Measurements from ENCODE around the gene TMEM100.

DNA sequence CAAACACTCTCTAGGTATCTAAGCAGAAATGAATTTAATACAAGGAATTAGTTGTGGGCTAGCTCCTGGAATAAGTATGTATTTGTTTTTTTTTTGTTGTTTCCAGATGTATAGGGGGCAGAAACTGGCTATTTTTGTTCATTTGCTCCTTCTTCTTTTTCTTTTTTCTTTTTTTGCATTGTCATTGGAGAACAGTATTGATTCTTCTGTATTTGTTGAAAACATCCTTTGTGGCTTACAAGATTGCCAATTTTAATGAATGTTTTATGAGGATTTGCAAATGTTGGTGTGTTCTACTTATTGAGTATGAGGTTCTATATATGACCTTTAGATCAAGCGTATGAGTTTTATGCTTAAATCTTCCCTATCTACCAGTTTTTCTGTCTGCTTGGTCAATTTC, 22.6 kb upstream of the TMEM100 start:
- TF ChIP-seq, protein P1, sequence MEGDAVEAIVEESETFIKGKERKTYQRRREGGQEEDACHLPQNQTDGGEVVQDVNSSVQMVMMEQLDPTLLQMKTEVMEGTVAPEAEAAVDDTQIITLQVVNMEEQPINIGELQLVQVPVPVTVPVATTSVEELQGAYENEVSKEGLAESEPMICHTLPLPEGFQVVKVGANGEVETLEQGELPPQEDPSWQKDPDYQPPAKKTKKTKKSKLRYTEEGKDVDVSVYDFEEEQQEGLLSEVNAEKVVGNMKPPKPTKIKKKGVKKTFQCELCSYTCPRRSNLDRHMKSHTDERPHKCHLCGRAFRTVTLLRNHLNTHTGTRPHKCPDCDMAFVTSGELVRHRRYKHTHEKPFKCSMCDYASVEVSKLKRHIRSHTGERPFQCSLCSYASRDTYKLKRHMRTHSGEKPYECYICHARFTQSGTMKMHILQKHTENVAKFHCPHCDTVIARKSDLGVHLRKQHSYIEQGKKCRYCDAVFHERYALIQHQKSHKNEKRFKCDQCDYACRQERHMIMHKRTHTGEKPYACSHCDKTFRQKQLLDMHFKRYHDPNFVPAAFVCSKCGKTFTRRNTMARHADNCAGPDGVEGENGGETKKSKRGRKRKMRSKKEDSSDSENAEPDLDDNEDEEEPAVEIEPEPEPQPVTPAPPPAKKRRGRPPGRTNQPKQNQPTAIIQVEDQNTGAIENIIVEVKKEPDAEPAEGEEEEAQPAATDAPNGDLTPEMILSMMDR (IDR thresholded peaks at IDR 0.05) = no peak
- no peak for TF ChIP-seq POLR2A (IDR thresholded peaks at IDR 0.05)

All from body of pancreas (tissue), 4 donors.